ENCODE measurements around the gene HIGD2B. TPM values are rescaled to one million over a fixed set of nuclear protein-coding genes. Genes with fewer than 3 reads are reported as not detected.
"Not testable (repeated sequence)": the region's sequence is repeated elsewhere in the genome, so short reads cannot be mapped to it uniquely, and the experiment has no call there.

Gene HIGD2B
- total and polyA plus RNA-seq, 3 experiments from 2014 or later: 0.27 to 0.33 TPM; not detected in 1

- no peak overlapping the region for H3K4me3 Mint-ChIP-seq
- peaks cover 0 to 2% (median 0%) of the 10 kb centered on the region in 3 donors for H3K4me1 Mint-ChIP-seq
- POLR2A ChIA-PET: no interaction called here
- no peaks in the 10 kb centered on the region for H3K27me3 ChIP-seq (ENCODE audit: insufficient read depth, low read length, poor library complexity, severe bottlenecking)
- no peaks in the 10 kb centered on the region for H3K9me3 Mint-ChIP-seq
- H3K4me3 ChIP-seq (ENCODE audit: low read length): no peak overlapping the region
- H3K36me3 ChIP-seq (ENCODE audit: insufficient read depth, low read length): no peaks in the 10 kb centered on the region
- no peak for DNase-seq
- H3K36me3 Mint-ChIP-seq: peaks cover 0 to 55% (median 12%) of the 10 kb centered on the region in 3 donors
- H3K27ac ChIP-seq (ENCODE audit: low read depth, low read length): no peak overlapping the region
- H3K4me1 ChIP-seq (ENCODE audit: insufficient read depth, low read length): no peaks in the 10 kb centered on the region
- no peaks in the 10 kb centered on the region for H3K9me3 ChIP-seq (ENCODE audit: low read length)
- no peaks in the 10 kb centered on the region for H3K27me3 Mint-ChIP-seq
- CTCF ChIA-PET: interaction anchor here (1.1 kb wide), 1 partner anchor 10 kb away, joined by 3 read pairs; no protein-coding TSS in a partner anchor
- peak overlapping the region in 4 of 8 donors; percentile 2 to 44 (median 12) for H3K27ac Mint-ChIP-seq
Measured at GRCh38 chr15:72727154-72727553, 41.2 kb upstream of the HIGD2B start.

GRCh38 chr15:72725851-72726250, 39.9 kb upstream of the HIGD2B start:
- H3K4me1 Mint-ChIP-seq; H3K4me3 ChIP-seq (ENCODE audit: low read length); DNase-seq; H3K36me3 ChIP-seq (ENCODE audit: insufficient read depth, low read length); H3K27me3 Mint-ChIP-seq; POLR2A ChIA-PET; H3K4me1 ChIP-seq (ENCODE audit: insufficient read depth, low read length); H3K9me3 ChIP-seq (ENCODE audit: low read length); H3K27me3 ChIP-seq (ENCODE audit: insufficient read depth, low read length, poor library complexity, severe bottlenecking); H3K27ac ChIP-seq (ENCODE audit: low read depth, low read length); H3K9me3 Mint-ChIP-seq; H3K4me3 Mint-ChIP-seq; H3K27ac Mint-ChIP-seq: not testable (repeated sequence)
- peaks cover 0 to 47% (median 7%) of the 10 kb centered on the region in 3 donors for H3K36me3 Mint-ChIP-seq
- CTCF ChIA-PET: interaction anchor here (1.1 kb wide), 1 partner anchor 11 kb away, joined by 3 read pairs; no protein-coding TSS in a partner anchor

- no peak for DNase-seq
- ChIA-PET POLR2A (no interaction called here), CTCF (no interaction called here)
- Mint-ChIP-seq H3K36me3 (peaks cover 0 to 45% (median 7%) of the 10 kb centered on the region in 3 donors), H3K27me3 (no peaks in the 10 kb centered on the region), H3K4me1 (peaks cover 0 to 3% (median 0%) of the 10 kb centered on the region in 3 donors), H3K9me3 (no peaks in the 10 kb centered on the region), H3K27ac (no peak overlapping the region), H3K4me3 (no peak overlapping the region)
- H3K27ac ChIP-seq (ENCODE audit: low read depth, low read length): no peak overlapping the region
- H3K36me3 ChIP-seq (ENCODE audit: insufficient read depth, low read length): no peaks in the 10 kb centered on the region
- no peaks in the 10 kb centered on the region for H3K4me1 ChIP-seq (ENCODE audit: insufficient read depth, low read length)
- H3K27me3 ChIP-seq (ENCODE audit: insufficient read depth, low read length, poor library complexity, severe bottlenecking): no peaks in the 10 kb centered on the region
- H3K4me3 ChIP-seq (ENCODE audit: low read length): no peak overlapping the region
- H3K9me3 ChIP-seq (ENCODE audit: low read length): no peaks in the 10 kb centered on the region
Measured at GRCh38 chr15:72725446-72725845, 39.5 kb upstream of the HIGD2B start.

GRCh38 chr15:72724028-72724427, 38.0 kb upstream of the HIGD2B start:
- no peak for DNase-seq
- Histone ChIP-seq H3K4me1 (ENCODE audit: insufficient read depth, low read length) (no peaks in the 10 kb centered on the region), H3K36me3 (ENCODE audit: insufficient read depth, low read length) (no peaks in the 10 kb centered on the region), H3K27me3 (ENCODE audit: insufficient read depth, low read length, poor library complexity, severe bottlenecking) (no peaks in the 10 kb centered on the region), H3K4me3 (ENCODE audit: low read length) (no peak overlapping the region), H3K9me3 (ENCODE audit: low read length) (no peaks in the 10 kb centered on the region), H3K27ac (ENCODE audit: low read depth, low read length) (no peak overlapping the region)
- Mint-ChIP-seq H3K27me3 (no peaks in the 10 kb centered on the region), H3K27ac (no peak overlapping the region), H3K4me3 (no peak overlapping the region), H3K9me3 (no peaks in the 10 kb centered on the region), H3K36me3 (peaks cover 0 to 44% (median 9%) of the 10 kb centered on the region in 3 donors), H3K4me1 (peaks cover 0 to 3% (median 0%) of the 10 kb centered on the region in 3 donors)
- POLR2A ChIA-PET: interaction anchor here (0.6 kb wide), 1 partner anchor 113 kb away, joined by 7 read pairs; no protein-coding TSS in a partner anchor
- CTCF ChIA-PET: no interaction called here

- Mint-ChIP-seq H3K27me3 (no peaks in the 10 kb centered on the region), H3K36me3 (peaks cover 5 to 47% (median 15%) of the 10 kb centered on the region in 3 donors), H3K4me1 (peaks cover 0 to 3% (median 0%) of the 10 kb centered on the region in 3 donors), H3K27ac (no peak overlapping the region), H3K4me3 (no peak overlapping the region), H3K9me3 (no peaks in the 10 kb centered on the region)
- Histone ChIP-seq H3K27ac (ENCODE audit: low read depth, low read length) (no peak overlapping the region), H3K9me3 (ENCODE audit: low read length) (no peaks in the 10 kb centered on the region), H3K4me3 (ENCODE audit: low read length) (no peak overlapping the region), H3K27me3 (ENCODE audit: insufficient read depth, low read length, poor library complexity, severe bottlenecking) (no peaks in the 10 kb centered on the region), H3K36me3 (ENCODE audit: insufficient read depth, low read length) (no peaks in the 10 kb centered on the region), H3K4me1 (ENCODE audit: insufficient read depth, low read length) (no peaks in the 10 kb centered on the region)
- DNase-seq: peak; percentile 33 to 72 (median 50)
- CTCF ChIA-PET: interaction anchor here (0.8 to 2.1 kb wide), 20 partner anchors 10 to 546 kb away, joined by 3 to 14 read pairs (median 3); partner anchors contain the start of genes BBS4 and HIGD2B
- POLR2A ChIA-PET: no interaction called here
Measured at GRCh38 chr15:72722071-72722696, 36.2 kb upstream of the HIGD2B start.

GRCh38 chr15:72708551-72709303, 22.7 kb upstream of the HIGD2B start:
- H3K9me3 Mint-ChIP-seq; H3K4me3 Mint-ChIP-seq; H3K4me1 Mint-ChIP-seq; POLR2A ChIA-PET; DNase-seq; H3K27ac ChIP-seq (ENCODE audit: low read depth, low read length); H3K9me3 ChIP-seq (ENCODE audit: low read length); H3K27me3 Mint-ChIP-seq; CTCF ChIA-PET; H3K4me3 ChIP-seq (ENCODE audit: low read length); H3K4me1 ChIP-seq (ENCODE audit: insufficient read depth, low read length); H3K27me3 ChIP-seq (ENCODE audit: insufficient read depth, low read length, poor library complexity, severe bottlenecking): not testable (repeated sequence)
- Mint-ChIP-seq H3K36me3 (peaks cover 7 to 36% (median 12%) of the 10 kb centered on the region in 3 donors), H3K27ac (peak overlapping the region in 1 of 8 donors; percentile 55)
- H3K36me3 ChIP-seq (ENCODE audit: insufficient read depth, low read length): peaks cover 10% of the 10 kb centered on the region

- Mint-ChIP-seq H3K36me3 (peaks cover 4 to 16% (median 7%) of the 10 kb centered on the region in 3 donors), H3K4me3 (no peak overlapping the region), H3K27ac (no peak overlapping the region), H3K9me3 (no peaks in the 10 kb centered on the region), H3K4me1 (peaks cover 0 to 4% (median 4%) of the 10 kb centered on the region in 3 donors), H3K27me3 (no peaks in the 10 kb centered on the region)
- CTCF ChIA-PET: no interaction called here
- Histone ChIP-seq H3K36me3 (ENCODE audit: insufficient read depth, low read length) (no peaks in the 10 kb centered on the region), H3K27me3 (ENCODE audit: insufficient read depth, low read length, poor library complexity, severe bottlenecking) (no peaks in the 10 kb centered on the region), H3K27ac (ENCODE audit: low read depth, low read length) (no peak overlapping the region), H3K9me3 (ENCODE audit: low read length) (no peaks in the 10 kb centered on the region), H3K4me1 (ENCODE audit: insufficient read depth, low read length) (no peaks in the 10 kb centered on the region), H3K4me3 (ENCODE audit: low read length) (no peak overlapping the region)
- DNase-seq: no peak
- POLR2A ChIA-PET: no interaction called here
Measured at GRCh38 chr15:72706266-72706665, 20.3 kb upstream of the HIGD2B start.

- no peak for DNase-seq
- Mint-ChIP-seq H3K4me3 (no peak overlapping the region), H3K4me1 (peaks cover 3 to 18% (median 14%) of the 10 kb centered on the region in 3 donors), H3K27me3 (no peaks in the 10 kb centered on the region), H3K27ac (no peak overlapping the region), H3K9me3 (no peaks in the 10 kb centered on the region), H3K36me3 (peaks cover 5 to 9% (median 7%) of the 10 kb centered on the region in 3 donors)
- ChIA-PET CTCF (interaction anchor here (1.4 kb wide), 1 partner anchor 29 kb away, joined by 4 read pairs; no protein-coding TSS in a partner anchor), POLR2A (no interaction called here)
- Histone ChIP-seq H3K9me3 (ENCODE audit: low read length) (no peaks in the 10 kb centered on the region), H3K4me1 (ENCODE audit: insufficient read depth, low read length) (no peaks in the 10 kb centered on the region), H3K4me3 (ENCODE audit: low read length) (no peak overlapping the region), H3K27ac (ENCODE audit: low read depth, low read length) (no peak overlapping the region), H3K36me3 (ENCODE audit: insufficient read depth, low read length) (no peaks in the 10 kb centered on the region), H3K27me3 (ENCODE audit: insufficient read depth, low read length, poor library complexity, severe bottlenecking) (no peaks in the 10 kb centered on the region)
Measured at GRCh38 chr15:72700076-72700475, 14.1 kb upstream of the HIGD2B start.
